ENCODE data around the gene CHMP6. TPM values are rescaled to one million over a fixed set of nuclear protein-coding genes. Genes with fewer than 3 reads are reported as not detected.
"Not testable (repeated sequence)": the region's sequence is repeated elsewhere in the genome, so short reads cannot be mapped to it uniquely, and the experiment has no call there.

CHMP6 gene
- polyA plus RNA-seq, 3 donors: 24.8 to 32.9 (median 25.4) TPM

DNA sequence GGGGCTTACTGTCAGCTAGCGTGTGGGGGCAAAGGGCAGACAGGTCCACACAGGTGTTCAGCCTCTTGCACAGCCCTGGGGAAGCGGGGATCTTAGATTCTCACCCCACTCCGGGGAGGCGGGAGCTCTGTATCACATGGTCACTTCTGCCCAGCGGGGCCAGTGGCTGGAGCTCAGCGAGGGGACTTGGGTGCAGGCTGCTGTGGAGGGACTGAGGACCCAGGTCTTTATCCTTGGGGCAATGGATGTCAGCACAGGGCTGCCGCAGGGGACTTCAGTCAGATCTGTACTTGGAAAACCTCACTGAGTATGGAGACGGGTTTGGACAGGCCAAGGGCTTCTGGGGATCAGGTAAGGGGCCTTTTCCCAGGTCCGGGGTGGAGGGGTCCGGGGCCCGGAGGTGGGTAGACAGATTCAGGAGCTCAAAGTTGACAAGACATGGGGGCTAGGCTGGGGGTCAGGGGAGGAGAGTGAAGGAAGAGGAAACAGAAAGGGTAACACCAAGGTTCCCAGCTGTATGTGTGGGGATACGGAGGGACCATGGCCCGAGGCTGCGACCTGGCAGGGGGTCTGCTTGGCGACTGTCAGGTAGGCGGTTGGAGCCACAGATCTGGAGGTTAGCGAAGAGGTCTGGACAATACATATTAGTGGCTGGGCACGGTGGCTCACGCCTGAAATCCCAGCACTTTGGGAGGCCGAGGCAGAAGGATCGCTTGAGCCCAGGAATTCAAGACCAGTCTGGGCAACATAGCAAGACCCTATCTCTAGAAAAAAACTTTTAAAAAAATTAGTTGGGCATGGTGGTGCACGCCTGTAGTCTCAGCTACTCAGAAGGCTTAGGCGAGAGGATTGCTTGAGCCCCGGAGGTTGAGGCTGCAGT, 28.2 kb downstream of the CHMP6 start:
- DNase-seq (ENCODE audit: extremely low read depth in 1 of 11, low read depth in 9 of 11, low spot score in 4 of 11): no peak

DNA sequence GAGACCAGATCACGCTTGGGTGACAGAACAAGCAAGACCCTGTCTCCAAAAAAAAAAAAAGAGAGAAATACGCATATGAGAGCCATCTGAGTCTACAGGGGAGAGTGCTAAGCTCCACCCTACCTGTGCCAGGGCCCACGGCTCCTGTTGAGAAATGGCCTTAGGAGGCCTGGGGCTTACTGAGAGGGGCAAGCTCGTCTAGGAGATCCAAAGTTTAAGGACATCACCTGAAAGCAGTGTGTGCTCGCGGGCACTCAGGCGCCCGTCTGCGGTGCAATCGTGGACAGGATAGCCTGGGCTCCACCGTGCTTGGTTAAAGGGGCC, 28.8 kb downstream of the CHMP6 start:
- DNase-seq (ENCODE audit: extremely low read depth in 1 of 11, low read depth in 9 of 11, low spot score in 4 of 11): no peak

GRCh38 chr17:81020767-81021497, 29.3 kb downstream of the CHMP6 start:
- no peak for DNase-seq (ENCODE audit: extremely low read depth in 1 of 11, low read depth in 9 of 11, low spot score in 4 of 11)

DNA sequence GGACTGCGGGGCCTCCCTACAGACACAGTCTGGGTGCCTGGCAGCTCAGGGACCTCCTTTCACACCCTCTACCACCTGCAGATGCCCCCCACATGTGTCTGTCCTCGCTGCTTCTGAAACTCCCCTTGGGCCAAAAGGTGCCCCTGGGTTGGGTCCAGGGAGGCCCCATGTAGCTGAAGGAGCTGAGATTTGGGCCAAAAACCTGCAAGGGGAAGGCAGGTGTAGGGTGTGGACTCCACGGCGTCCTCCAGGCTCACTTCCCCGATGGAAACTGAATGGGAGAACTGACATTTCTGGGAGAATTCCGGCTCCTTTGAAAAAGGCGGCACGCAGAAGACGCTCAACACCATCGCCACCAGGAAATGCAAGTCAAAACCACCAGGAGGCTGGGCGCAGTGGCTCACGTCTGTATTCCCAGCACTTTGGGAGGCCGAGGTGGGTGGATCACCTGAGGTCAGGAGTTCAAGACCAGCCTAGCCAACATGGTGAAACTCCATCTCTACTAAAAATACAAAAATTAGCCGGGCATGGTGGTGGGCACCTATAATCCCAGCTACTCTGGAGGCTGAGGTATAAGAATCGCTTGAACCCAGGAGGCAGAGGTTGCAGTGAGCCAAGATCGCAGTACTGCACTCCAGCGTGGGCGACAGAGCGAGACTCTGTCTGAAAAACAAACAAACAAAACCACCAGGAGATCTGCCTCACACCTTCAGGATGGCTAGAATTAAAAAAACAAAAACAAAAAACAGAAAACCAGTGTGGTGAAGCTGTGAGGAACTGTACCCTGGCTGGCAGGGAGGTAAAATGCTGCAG, 30.1 kb downstream of the CHMP6 start:
- DNase-seq (ENCODE audit: extremely low read depth in 1 of 11, low read depth in 9 of 11, low spot score in 4 of 11): no peak

DNA sequence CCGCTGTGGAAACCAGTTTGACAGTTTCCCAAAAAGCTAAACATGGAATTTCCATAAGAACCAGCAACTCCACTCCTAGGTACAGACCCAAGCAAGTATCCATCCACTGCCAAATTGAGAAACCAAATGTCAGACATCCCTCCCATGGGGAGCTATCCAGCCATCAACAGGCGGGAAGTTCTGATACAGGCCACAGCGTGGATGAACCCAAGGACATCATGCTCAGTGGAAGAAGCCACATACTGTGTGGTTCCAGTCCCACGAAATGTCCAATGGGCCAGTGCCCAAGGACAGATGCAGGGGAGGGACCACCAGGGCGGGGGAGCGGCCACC, 30.7 kb downstream of the CHMP6 start:
- DNase-seq (ENCODE audit: extremely low read depth in 1 of 11, low read depth in 9 of 11, low spot score in 4 of 11): no peak

- DNase-seq (ENCODE audit: extremely low read depth in 1 of 11, low read depth in 9 of 11, low spot score in 4 of 11): no peak
Measured at GRCh38 chr17:81025065-81025740, 33.6 kb downstream of the CHMP6 start.

DNA sequence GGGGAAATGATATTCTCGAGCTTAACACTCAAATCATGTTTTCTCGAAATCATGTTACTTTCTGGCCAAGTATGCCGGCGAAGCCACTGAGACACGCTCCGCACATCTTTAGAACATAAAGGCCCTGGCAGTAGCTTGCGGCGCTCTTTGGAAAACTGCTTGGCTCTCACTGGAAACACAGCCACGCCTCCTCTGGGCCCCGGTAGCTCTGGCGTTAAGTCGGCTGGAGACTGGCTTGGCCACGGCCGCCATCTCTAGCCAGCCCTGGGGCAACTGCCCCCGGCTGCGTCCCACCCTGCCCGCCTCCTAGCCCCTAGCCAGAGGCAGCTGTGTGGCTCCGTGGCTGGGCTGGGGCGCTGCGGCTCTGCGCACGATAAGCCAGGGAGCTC, 34.1 kb downstream of the CHMP6 start:
- no peak for DNase-seq (ENCODE audit: extremely low read depth in 1 of 11, low read depth in 9 of 11, low spot score in 4 of 11)

GRCh38 chr17:81026266-81027036, 34.8 kb downstream of the CHMP6 start:
- no peak for DNase-seq (ENCODE audit: extremely low read depth in 1 of 11, low read depth in 9 of 11, low spot score in 4 of 11)

- no peak for DNase-seq (ENCODE audit: extremely low read depth in 1 of 11, low read depth in 9 of 11, low spot score in 4 of 11)
Measured at GRCh38 chr17:81027038-81027437, 35.4 kb downstream of the CHMP6 start.

DNA sequence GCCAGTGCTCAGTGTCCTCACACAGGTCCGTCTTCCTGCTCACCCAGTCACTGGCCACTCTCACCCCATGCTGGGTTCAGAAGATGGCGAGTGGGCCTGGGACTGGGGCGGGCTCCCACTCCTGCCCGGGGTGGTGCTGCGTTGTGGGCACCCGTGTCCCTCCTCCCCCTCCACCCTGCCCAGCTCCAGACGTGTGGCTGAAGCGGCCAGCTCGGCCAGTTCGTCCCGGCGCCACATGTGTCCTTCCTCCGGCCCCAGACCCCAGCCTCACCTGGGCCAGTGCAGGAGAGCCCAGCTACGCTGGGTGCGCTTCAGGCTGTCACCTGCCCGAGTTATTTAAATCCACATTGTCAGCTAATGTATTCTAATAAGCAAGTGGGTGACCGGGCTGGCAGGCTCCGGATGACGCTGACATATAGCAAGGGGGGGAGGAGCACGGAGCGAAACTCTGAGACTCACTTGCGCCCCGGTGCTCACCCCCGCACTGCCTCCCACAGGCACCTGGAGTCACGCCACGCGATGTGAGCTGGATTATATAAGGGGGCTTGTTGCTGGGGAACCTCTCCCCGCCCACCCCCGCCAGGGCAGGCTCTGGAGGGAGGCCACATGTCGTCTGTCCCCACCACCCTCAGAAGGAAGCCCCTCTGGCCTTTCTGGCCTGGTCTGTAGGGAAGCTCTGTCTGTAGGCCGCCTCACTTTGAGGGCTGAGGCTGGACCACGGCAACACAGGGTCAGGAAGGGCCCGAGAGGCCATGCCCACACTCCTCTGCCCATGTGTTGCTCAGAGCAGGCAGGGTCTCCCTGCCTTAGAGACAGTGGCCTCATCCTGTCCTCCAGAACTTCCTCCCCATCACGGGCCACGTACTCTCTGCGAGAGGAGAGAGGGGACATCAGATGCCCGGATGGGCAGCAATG, 36.2 kb downstream of the CHMP6 start:
- no peak for DNase-seq (ENCODE audit: extremely low read depth in 1 of 11, low read depth in 9 of 11, low spot score in 4 of 11)

- no peak for DNase-seq (ENCODE audit: extremely low read depth in 1 of 11, low read depth in 9 of 11, low spot score in 4 of 11)
Measured at GRCh38 chr17:81028506-81028858, 36.8 kb downstream of the CHMP6 start.

DNA sequence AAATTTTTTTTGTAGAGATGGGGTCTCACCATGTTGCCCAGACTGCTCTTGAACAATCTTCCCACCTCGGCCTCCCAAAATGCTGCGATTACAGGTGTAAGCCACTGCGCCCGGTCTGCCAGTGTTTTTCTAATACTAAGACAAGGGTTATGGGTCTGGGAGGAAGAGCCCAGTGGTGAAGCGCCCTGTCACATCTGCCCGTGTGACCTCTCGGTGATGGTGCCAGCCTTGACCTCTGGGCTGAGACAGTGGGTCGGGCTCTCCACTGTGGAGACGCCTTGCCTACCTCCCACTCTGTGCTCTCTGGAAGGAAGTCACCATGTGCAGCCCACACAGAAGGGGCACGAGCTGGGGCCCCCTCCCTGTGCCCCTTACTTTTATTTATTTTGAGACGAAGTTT, 38.2 kb downstream of the CHMP6 start:
- no peak for DNase-seq (ENCODE audit: extremely low read depth in 1 of 11, low read depth in 9 of 11, low spot score in 4 of 11)

GRCh38 chr17:81030312-81030711, 38.7 kb downstream of the CHMP6 start:
- not testable (repeated sequence) for DNase-seq (ENCODE audit: extremely low read depth in 1 of 11, low read depth in 9 of 11, low spot score in 4 of 11)

DNA sequence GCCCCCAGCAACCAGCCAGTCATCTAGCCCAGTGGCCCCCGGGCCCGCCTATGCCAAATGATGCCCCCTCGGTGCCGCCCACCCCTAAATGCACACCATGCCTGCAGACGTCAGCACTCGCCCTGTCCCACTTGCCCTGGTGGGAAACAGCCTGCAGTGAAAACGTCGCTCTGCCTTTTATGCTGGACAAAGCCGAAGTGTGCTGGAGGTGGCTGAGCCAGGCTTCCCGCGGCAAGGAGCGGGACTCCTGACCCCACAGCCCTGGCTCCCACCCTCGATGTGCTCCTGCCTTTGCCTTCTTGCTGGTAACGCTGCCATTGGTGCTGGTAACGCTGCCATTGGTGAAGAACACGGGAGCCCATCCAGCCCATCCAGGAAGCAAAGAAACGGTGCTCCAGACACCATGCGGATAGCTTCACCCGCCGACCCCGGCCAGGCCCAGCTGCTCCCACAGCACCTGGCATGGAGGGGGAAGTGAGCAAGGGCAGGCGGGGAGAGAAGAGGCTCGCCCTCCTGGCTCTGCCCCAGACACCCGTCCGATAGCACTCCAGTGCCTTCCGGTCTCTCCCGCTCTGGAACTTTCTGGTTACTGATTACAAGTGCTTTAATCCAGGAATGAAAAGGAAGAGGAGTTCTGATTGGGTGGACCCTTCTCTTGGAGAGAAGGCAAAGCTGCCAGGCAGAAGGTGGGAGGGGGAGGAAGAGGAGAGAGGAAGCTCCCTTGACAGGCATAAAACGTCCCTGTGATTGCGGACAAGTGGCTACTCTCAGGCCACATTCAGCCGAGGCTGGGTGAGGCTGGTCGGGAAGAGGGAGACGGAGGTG, 39.3 kb downstream of the CHMP6 start:
- peak in 1 of 11 donors; percentile 77 for DNase-seq (ENCODE audit: extremely low read depth in 1 of 11, low read depth in 9 of 11, low spot score in 4 of 11)

- no peak for DNase-seq (ENCODE audit: extremely low read depth in 1 of 11, low read depth in 9 of 11, low spot score in 4 of 11)
Measured at GRCh38 chr17:81031566-81032550, 40.2 kb downstream of the CHMP6 start.
